ENCODE results near the gene SLC22A7.

- TF ChIP-seq CTCF (IDR thresholded peaks at IDR 0.05) (no peak), EP300 (IDR thresholded peaks at IDR 0.05) (no peak)
Measured at GRCh38 chr6:43311666-43312065, 13.6 kb downstream of the SLC22A7 start.
